HG02938 (cell line): ENCODE data around the gene CYSLTR2.

Experiments used
- ATAC-seq: cut with Tn5 transposase; IDR thresholded peaks from one replicate; pipeline ENCODE4 v1.9.1; 2021; ENCODE audit warnings: mild to moderate bottlenecking, moderate library complexity; ENCODE audit not compliant: unreplicated experiment

CYSLTR2 gene

DNA sequence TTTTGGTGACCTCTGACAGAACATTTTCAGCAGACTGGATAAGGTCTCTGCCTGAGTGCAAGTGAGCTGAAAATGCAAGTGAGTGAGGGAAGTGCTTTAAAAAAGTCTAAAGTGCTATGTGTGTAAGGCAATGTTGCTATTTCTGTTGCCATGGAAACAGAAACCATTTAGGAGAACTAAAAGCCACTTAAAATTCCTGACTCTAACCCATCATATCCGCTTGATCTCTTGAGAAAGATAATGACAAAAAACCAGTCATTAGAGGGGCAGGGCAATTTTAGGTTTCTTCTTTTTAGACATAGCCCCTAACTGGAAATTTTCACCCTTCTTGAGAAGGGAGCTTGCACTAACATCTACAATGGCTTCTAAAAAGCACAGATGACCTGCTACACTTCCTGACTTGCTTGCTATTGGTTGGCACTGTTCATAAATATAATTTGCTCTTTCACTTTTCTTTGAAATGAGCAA, at the start of gene CYSLTR2:
CYSLTR2 (plus strand) TSS at position 458 of the 468 bp plus-strand sequence. CDS start 52,889 bp downstream, outside the sequence.
- peak; percentile 75 for ATAC-seq

DNA sequence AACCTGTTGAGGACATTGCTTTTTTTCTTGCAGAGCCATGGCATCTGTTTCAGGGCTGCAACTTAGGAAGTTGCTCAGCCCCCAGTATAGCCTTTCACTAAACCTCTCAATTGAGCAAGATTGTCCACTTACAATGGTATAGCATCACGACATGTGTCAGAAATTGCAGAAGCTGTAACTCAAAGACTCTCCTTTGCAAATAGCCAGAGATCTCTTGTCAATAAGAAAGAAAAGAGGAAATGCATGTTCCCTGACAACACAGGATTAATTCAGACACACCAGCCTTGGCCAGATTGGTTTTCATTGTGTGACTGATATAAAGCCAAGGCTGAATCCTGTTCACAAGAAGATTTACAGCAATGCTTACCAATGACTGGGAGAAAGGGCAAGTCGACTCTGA, 38.7 kb upstream of the CYSLTR2 start:
- no peak for ATAC-seq

- ATAC-seq = no peak
Observed at GRCh38 chr13:48618937-48619336, 34.8 kb upstream of the CYSLTR2 start.

DNA sequence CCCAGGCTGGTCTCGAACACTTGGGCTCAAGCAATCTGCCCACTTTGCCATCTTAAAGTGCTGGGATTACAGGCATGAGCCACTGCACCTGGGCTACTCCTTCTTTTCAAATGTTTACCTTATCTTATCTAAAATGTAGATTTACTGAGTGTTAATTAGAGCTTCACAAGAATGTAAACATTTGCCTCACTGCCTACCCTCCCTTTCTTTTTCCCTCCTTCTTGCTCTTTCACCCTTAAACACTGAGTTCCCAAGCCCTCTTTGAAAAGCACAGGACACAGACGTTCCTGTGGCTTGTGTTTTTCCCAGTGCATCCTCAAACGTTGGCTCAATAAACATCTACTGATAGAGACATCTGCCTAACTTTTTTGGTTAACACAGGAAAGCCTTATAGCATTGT, 32.7 kb upstream of the CYSLTR2 start:
- ATAC-seq = no peak

DNA sequence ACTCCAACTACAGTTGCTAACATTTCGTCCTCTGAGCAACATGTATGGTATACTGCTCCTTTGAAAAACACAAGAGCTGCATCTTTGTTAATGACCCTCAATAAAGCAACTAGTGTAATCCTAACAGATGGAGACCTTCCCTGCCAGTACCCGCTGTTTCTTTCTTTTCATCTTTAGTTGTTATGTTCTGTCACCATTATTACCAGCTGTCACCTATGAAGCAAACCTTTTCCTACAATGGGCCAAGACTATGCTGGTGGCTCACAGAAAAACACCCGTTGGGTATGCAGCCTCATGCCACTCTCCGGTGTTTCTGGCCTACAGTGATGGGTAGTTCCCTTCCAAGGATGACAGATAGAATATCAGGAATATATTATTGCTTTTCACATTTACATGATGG, 29.7 kb upstream of the CYSLTR2 start:
- no peak for ATAC-seq

DNA sequence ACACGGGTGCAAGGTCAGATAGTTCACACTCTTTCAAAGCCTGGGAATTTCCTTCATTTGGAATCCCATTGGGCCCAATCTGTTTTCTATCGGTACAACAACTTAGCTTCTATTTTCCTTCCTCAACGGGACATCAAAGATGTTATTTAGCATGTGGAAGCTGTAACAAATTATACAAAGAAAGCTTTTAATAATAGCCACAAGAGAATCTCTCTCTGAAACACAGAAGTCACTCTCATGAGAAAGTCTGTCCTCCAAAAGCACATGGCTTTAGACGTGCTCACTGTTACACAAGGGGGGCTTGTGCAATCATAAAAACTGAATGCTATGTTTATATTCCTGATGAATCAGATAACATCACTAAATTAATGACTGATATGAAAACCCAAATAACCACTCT, 28.9 kb upstream of the CYSLTR2 start:
- ATAC-seq = no peak

GRCh38 chr13:48625413-48626076, 28.2 kb upstream of the CYSLTR2 start:
- no peak for ATAC-seq

GRCh38 chr13:48626077-48626449, 27.7 kb upstream of the CYSLTR2 start:
- no peak for ATAC-seq

DNA sequence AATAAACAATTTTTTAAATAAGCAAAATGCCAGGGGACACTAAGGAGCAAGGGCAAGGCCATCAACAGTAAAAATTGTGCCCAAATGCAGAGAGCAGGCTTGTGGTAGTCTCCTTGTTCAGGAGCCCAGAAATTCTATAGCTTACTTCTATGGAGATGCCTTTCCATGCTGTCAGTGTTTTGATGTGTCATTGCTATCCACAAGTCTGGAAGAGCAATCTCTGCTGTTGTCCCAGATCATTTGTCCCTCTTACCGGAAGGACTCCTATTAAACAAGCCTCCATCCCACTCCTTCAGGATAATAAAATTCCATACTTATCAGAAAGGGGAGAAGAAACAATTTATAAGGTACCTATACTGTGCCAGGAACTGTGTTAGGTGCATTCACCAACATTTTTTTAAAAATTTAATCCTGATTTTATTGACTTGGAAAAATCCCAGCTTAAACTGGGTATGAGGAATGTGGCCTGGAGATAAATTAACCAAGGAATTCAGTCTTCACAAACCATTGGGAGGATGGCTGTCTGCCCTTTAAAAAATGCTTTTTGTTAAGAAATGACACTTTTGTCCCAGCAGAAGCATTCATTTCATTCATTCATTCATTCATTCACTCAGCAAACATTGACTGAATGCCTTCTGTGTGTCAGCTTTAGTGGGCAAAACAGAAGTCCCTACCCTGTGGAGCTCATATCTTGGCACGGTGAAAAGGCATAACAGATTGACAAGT, 26.8 kb upstream of the CYSLTR2 start:
- ATAC-seq = no peak

- no peak for ATAC-seq
Observed at GRCh38 chr13:48629277-48629676, 24.5 kb upstream of the CYSLTR2 start.

DNA sequence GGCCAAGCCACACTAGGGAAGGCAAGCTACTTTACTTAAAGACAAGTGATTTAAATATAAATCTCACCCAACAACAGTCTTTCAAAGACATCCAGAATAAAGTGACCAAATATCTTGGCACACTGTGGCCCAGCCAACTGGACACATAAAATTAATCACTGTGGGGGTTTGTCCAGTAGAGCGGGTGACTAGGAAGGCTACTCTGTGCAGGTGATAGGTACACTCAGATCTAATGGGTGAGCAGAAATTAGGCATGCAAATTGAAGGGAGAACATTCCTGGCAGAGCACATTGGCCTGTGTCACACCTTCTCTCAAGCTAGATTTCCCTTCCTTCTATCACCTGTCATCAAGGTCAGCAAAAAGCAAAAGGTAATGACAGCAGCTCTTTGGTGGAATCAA, 23.4 kb upstream of the CYSLTR2 start:
- ATAC-seq = no peak

DNA sequence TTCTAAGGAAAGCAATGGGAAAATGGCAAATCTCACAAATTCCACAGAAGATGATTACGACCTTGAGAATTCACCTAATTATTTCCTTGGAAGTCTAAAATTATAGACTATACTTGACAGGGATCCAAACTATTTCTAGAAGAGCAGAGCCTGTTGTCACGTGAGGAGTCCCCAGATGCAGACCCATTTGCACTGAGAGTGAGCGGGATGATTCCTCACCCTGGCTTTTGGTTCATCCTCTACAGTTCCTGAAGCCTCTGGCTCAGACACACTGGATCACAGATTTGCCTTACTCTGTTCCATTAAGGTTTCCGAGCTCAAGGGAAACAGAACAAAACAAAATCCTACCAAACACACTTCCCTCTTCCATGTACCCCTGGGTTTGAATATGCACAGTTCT, 23.0 kb upstream of the CYSLTR2 start:
- no peak for ATAC-seq

DNA sequence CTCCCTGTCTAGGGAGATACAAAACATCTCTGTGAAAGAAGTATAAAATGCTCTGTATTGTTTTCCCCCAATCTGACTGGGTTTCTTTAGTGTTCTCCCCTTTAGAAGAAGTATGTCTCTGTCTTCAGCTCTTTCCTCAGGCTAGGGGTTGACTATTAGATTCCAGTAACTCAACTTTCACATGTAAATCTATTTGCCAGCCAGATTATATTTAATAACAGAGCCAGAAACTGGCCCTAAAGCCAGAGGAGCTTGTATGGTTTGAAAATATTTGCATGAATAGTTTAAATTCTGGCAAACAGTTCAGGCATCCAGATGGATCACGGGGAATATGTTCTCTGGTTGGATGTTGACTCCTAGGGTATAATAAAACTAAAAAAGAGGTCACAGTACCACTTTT, 22.3 kb upstream of the CYSLTR2 start:
- no peak for ATAC-seq

DNA sequence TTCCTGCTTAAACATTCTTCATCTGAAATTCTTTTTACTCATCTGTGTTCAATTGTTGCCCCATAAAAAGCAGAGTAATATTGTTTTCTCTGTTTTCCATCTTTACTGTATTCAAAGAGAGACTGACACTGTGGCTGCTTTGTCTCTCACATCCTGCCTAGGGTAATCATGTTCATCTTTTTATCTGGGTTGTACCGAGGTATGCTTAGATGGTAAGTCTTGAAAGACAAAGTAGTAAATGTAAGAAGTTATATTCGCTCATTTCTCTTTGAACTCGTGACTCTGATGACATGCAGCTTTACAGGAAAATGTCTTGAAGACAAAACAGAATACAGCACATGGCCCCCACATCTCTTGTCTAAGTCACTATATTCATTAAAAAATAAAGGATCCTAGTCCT, 20.0 kb upstream of the CYSLTR2 start:
- no peak for ATAC-seq

GRCh38 chr13:48634636-48635035, 19.1 kb upstream of the CYSLTR2 start:
- ATAC-seq = no peak

GRCh38 chr13:48635478-48635877, 18.3 kb upstream of the CYSLTR2 start:
- no peak for ATAC-seq

- no peak for ATAC-seq
Observed at GRCh38 chr13:48636550-48636949, 17.2 kb upstream of the CYSLTR2 start.

GRCh38 chr13:48637601-48638000, 16.1 kb upstream of the CYSLTR2 start:
- no peak for ATAC-seq

- no peak for ATAC-seq
Observed at GRCh38 chr13:48640767-48641166, 13.0 kb upstream of the CYSLTR2 start.

DNA sequence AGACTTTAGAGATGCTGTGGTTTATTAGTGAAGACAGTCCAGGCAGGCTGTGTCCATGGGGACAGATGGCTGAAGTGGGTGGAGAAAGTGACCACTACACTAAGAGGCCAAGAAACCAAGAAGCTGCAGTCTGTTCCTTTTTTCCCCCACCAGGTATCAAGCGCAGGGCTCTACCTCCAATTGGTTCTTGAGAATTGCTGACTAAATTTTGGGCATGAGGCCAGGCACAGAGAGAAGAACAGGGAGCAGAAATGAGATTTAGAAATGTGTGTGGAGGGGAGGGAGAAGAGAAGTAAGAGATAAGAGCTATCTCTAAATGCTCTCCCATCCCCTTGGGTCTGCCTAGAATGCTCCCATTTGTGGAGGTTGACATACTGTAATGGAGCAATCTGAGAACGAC, 12.3 kb upstream of the CYSLTR2 start:
- no peak for ATAC-seq

DNA sequence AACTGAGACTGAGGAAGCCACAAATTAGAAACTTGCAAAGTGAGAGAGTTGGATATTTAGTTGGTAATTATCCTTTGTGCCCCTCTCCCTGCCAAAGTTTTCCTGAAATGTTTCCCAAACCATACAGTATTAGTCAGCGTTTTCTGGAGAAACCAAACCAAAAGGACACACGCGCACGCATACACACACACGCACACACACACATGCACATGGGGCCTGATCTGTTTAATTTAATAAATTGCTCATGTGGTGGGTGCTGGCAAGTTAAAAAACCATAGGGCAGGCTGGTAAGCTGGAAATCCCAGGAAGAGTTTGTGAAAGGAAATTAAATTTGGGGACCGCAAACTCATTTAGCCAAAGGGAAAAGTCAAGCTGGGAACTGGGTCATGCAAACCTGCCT, 11.7 kb upstream of the CYSLTR2 start:
- no peak for ATAC-seq

DNA sequence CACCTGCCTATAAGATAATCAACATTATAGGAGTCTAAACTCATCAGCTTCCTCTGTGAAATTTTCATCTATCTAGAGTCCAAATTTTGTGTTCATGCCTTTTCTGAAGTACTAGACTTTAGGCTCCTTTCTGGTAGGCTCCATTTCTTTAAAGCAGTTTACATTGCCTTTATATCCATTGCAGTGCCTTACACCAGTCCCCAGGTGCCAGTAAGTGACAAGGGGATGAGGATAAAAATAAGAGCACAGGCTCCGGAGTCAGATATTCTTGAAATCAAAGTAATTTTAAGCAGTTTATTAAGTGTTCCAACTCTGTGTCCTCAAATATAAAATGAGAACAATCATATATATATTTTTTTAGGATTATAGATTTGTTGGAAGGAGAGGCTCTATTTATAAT, 10.6 kb upstream of the CYSLTR2 start:
- no peak for ATAC-seq

DNA sequence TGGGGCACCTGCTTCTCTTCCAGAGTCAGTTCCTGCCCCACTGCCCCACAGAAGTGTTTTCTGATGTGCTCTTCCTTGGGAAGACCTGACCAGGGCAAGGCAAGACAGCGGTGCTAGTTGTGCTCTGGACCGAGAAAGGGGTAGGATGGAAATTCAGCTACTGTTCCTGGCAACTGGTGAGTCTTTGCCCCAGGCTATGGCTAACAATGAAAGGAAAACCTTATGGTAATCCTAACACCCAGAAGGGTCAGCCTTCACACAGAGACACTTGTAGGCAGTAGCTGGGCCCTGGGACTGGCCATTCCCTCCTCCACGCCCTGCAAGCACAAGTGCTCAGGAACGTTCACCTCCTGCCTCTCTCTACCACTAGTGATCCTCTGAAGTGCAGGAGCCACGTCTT, 9.6 kb upstream of the CYSLTR2 start:
- no peak for ATAC-seq
